SK-N-DZ (cell line): ENCODE results near the gene GBA2.

Source experiments
- DNase-seq: peaks from one replicate; pipeline ENCODE4 v3.0.0-alpha.2; 2015; ENCODE audit warnings: low spot score

Gene GBA2

GRCh38 chr9:35738924-35739323 lies 10.1 kb downstream of the GBA2 start:
- no peak for DNase-seq

GRCh38 chr9:35738186-35738585 lies 10.8 kb downstream of the GBA2 start:
- DNase-seq = no peak

- no peak for DNase-seq
These were observed 11.9 kb downstream of the GBA2 start for GRCh38 chr9:35737143-35737542.

- DNase-seq = peak; percentile 76
These were observed 12.8 kb downstream of the GBA2 start for GRCh38 chr9:35736201-35736633.

GRCh38 chr9:35734096-35734495 lies 14.9 kb downstream of the GBA2 start:
- DNase-seq = no peak

GRCh38 chr9:35732800-35733541 lies 16.1 kb downstream of the GBA2 start:
- DNase-seq = peak; percentile 57

- DNase-seq = peak; percentile 98
These were observed 16.7 kb downstream of the GBA2 start, which contains the start of the genes CREB3 and TLN1 for GRCh38 chr9:35732185-35732799. Gene CREB3 (plus strand): TSS chr9:35732666. CDS start chr9:35732773, 107 bp downstream. Gene TLN1 (minus strand): TSS chr9:35732195. CDS start chr9:35725694, 6,501 bp downstream.

GRCh38 chr9:35731415-35732184 lies 17.4 kb downstream of the GBA2 start:
- no peak for DNase-seq

GRCh38 chr9:35730486-35730854 lies 18.6 kb downstream of the GBA2 start:
- DNase-seq = no peak

- peak; percentile 48 for DNase-seq
These were observed 19.1 kb downstream of the GBA2 start for GRCh38 chr9:35729700-35730485.

GRCh38 chr9:35729101-35729500 lies 19.9 kb downstream of the GBA2 start:
- DNase-seq = no peak

- DNase-seq = no peak
These were observed 20.7 kb downstream of the GBA2 start for GRCh38 chr9:35728041-35728971.

GRCh38 chr9:35727676-35728040 lies 21.4 kb downstream of the GBA2 start:
- DNase-seq = no peak

- DNase-seq = no peak
These were observed 22.1 kb downstream of the GBA2 start for GRCh38 chr9:35726931-35727330.

GRCh38 chr9:35725362-35725761 lies 23.7 kb downstream of the GBA2 start:
- no peak for DNase-seq

- no peak for DNase-seq
These were observed 25.1 kb downstream of the GBA2 start for GRCh38 chr9:35723908-35724307.

- no peak for DNase-seq
These were observed 25.6 kb downstream of the GBA2 start for GRCh38 chr9:35723426-35723825.

GRCh38 chr9:35719546-35719945 lies 29.5 kb downstream of the GBA2 start:
- no peak for DNase-seq

- no peak for DNase-seq
These were observed 30.1 kb downstream of the GBA2 start for GRCh38 chr9:35718721-35719511.
